ENCODE results near the gene MEGF6. TPM values are rescaled to one million over a fixed set of nuclear protein-coding genes. Genes with fewer than 3 reads are reported as not detected.

MEGF6 gene
- total RNA-seq, 2 experiments from 2014 or later = 57.5 to 62.2 TPM

- ATAC-seq (ENCODE audit: poor library complexity) (no peak), DNase-seq (no peak)
- Mint-ChIP-seq H3K27me3 (peaks cover 4% of the 10 kb centered on the region), H3K4me3 (no peak overlapping the region), H3K4me1 (ENCODE audit: low read depth) (no peaks in the 10 kb centered on the region), H3K27ac (no peak overlapping the region), H3K36me3 (ENCODE audit: low read depth) (no peaks in the 10 kb centered on the region), H3K9me3 (no peaks in the 10 kb centered on the region)
- ChIA-PET POLR2A (no interaction called here), CTCF (no interaction called here)
- Histone ChIP-seq H3K4me1 (ENCODE audit: insufficient read depth, low read length) (peaks cover 6% of the 10 kb centered on the region), H3K36me3 (ENCODE audit: insufficient read depth, low read length) (no peaks in the 10 kb centered on the region), H3K9me3 (ENCODE audit: control insufficient read depth in 1 of 2, insufficient read depth in 1 of 2, low read length in 2 of 2) (peaks cover 0 to 13% of the 10 kb centered on the region in 2 experiments), H3K4me3 (ENCODE audit: low read length) (no peak overlapping the region), H3K27ac (ENCODE audit: low read depth in 1 of 2, low read length in 2 of 2) (no peak overlapping the region), H3K27me3 (ENCODE audit: control insufficient read depth in 1 of 2, insufficient read depth in 2 of 2, low read length in 2 of 2) (peaks cover 4 to 12% of the 10 kb centered on the region in 2 experiments)
- TF ChIP-seq CTCF (IDR thresholded peaks at IDR 0.05) = no peak
- intact Hi-C loops (cut with DNase I, micrococcal nuclease) = no loop called here
Measured at GRCh38 chr1:3604468-3604974, 6.8 kb downstream of the MEGF6 start.

DNA sequence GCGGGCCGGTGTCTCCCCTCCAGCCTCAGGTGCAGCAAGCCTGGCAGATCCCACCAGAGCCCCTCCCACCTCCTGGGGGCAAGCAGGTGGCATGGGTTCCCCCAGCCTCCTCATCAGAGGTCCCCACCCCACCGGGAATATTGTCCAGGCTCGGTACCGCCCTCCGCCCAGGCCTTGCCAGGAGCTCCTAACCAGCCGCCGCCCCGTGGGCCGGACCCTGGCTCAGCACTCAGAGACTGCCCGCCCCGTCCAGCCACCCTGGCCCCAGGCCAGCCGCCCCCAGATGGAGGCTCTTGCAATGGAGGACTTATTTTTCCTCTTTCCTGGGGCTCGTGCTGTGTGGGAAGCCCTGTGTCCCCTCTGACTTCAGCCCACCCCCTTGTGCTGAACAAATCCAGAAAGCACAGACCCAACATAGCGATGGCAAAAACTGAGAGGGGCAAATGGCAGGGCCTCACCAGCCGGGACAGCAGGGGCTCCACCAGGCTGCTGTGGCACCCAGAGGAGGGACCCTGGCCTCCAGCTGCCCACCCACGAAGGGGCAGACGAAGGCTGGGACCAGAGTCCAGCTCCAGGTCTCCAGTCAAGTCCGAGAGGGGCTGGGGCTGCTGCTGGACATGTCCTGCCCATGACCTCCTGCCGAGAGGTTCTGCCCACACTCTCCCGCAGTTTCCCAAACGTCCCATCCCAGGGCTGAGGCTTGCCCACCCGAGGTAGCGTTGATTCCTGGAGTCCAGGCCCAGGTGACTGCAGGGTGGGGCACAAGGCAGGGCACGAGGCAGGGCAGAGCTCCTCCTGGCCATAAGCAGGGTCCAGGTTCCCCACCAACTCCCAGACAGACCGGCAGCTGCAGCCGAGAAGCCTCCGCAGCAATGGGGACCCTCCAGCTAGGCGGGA, 7.5 kb downstream of the MEGF6 start:
- no peak overlapping the region for H3K4me3 Mint-ChIP-seq
- no peak for DNase-seq
- Histone ChIP-seq H3K9me3 (ENCODE audit: control insufficient read depth in 1 of 2, insufficient read depth in 1 of 2, low read length in 2 of 2) (peaks cover 0 to 9% of the 10 kb centered on the region in 2 experiments), H3K36me3 (ENCODE audit: insufficient read depth, low read length) (no peaks in the 10 kb centered on the region), H3K4me3 (ENCODE audit: low read length) (no peak overlapping the region), H3K4me1 (ENCODE audit: insufficient read depth, low read length) (peaks cover 12% of the 10 kb centered on the region), H3K27ac (ENCODE audit: low read depth in 1 of 2, low read length in 2 of 2) (no peak overlapping the region), H3K27me3 (ENCODE audit: control insufficient read depth in 1 of 2, insufficient read depth in 2 of 2, low read length in 2 of 2) (peaks cover under 1 to 5% of the 10 kb centered on the region in 2 experiments)
- intact Hi-C loops (cut with DNase I, micrococcal nuclease) = no loop called here
- H3K9me3 Mint-ChIP-seq = no peaks in the 10 kb centered on the region
- no peak for TF ChIP-seq CTCF (IDR thresholded peaks at IDR 0.05)
- no peaks in the 10 kb centered on the region for H3K27me3 Mint-ChIP-seq
- POLR2A ChIA-PET = no interaction called here
- no peak overlapping the region for H3K27ac Mint-ChIP-seq
- ATAC-seq (ENCODE audit: poor library complexity) = no peak
- CTCF ChIA-PET = no interaction called here
- no peaks in the 10 kb centered on the region for H3K36me3 Mint-ChIP-seq (ENCODE audit: low read depth)
- no peaks in the 10 kb centered on the region for H3K4me1 Mint-ChIP-seq (ENCODE audit: low read depth)

DNA sequence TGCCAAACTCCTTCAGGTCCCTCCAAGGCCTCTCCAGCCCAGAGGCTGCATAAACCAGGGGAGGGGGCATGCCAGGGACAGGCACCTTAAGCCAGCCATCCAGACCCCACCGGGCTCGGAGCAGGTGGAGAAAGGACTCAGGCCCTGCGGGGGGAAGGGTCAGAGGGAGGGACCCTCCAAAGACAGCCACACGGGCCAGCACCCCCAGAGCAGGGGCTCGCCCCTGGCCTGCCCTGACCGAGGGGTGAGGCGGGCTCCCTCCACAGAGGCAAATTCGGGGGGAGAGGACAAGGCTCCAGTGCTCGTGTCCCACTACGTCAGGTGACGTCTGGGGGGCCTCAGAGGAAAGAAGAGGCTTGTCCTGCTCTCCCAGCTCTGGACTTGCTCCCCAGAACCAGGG, 8.2 kb downstream of the MEGF6 start:
- Histone ChIP-seq H3K9me3 (ENCODE audit: control insufficient read depth in 1 of 2, insufficient read depth in 1 of 2, low read length in 2 of 2) (peaks cover 0 to 8% of the 10 kb centered on the region in 2 experiments), H3K4me1 (ENCODE audit: insufficient read depth, low read length) (peaks cover 18% of the 10 kb centered on the region), H3K27ac (ENCODE audit: low read depth in 1 of 2, low read length in 2 of 2) (no peak overlapping the region), H3K36me3 (ENCODE audit: insufficient read depth, low read length) (no peaks in the 10 kb centered on the region), H3K4me3 (ENCODE audit: low read length) (no peak overlapping the region), H3K27me3 (ENCODE audit: control insufficient read depth in 1 of 2, insufficient read depth in 2 of 2, low read length in 2 of 2) (peaks cover 0 to 2% of the 10 kb centered on the region in 2 experiments)
- ATAC-seq (ENCODE audit: poor library complexity) (no peak), DNase-seq (no peak)
- ChIA-PET POLR2A (no interaction called here), CTCF (no interaction called here)
- H3K36me3 Mint-ChIP-seq (ENCODE audit: low read depth) = no peaks in the 10 kb centered on the region
- H3K4me1 Mint-ChIP-seq (ENCODE audit: low read depth) = peaks cover 3% of the 10 kb centered on the region
- TF ChIP-seq CTCF (IDR thresholded peaks at IDR 0.05) = no peak
- intact Hi-C loops (cut with DNase I, micrococcal nuclease) = no loop called here
- H3K4me3 Mint-ChIP-seq = no peak overlapping the region
- no peaks in the 10 kb centered on the region for H3K27me3 Mint-ChIP-seq
- H3K27ac Mint-ChIP-seq = no peak overlapping the region
- H3K9me3 Mint-ChIP-seq = no peaks in the 10 kb centered on the region

All from CD4-positive, alpha-beta T cell (primary cell).